ENCODE results near the gene UTP25.

GRCh38 chr1:209831615-209832014 is 3.8 kb downstream of the UTP25 start:
- TF ChIP-seq, protein P1, sequence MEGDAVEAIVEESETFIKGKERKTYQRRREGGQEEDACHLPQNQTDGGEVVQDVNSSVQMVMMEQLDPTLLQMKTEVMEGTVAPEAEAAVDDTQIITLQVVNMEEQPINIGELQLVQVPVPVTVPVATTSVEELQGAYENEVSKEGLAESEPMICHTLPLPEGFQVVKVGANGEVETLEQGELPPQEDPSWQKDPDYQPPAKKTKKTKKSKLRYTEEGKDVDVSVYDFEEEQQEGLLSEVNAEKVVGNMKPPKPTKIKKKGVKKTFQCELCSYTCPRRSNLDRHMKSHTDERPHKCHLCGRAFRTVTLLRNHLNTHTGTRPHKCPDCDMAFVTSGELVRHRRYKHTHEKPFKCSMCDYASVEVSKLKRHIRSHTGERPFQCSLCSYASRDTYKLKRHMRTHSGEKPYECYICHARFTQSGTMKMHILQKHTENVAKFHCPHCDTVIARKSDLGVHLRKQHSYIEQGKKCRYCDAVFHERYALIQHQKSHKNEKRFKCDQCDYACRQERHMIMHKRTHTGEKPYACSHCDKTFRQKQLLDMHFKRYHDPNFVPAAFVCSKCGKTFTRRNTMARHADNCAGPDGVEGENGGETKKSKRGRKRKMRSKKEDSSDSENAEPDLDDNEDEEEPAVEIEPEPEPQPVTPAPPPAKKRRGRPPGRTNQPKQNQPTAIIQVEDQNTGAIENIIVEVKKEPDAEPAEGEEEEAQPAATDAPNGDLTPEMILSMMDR (optimal IDR thresholded peaks at IDR 0.05 in 1 of 3, IDR thresholded peaks at IDR 0.05 in 1 of 3, conservative IDR thresholded peaks at IDR 0.05 in 1 of 3; ENCODE audit: extremely low read depth in 1 of 3, insufficient read depth in 2 of 3, low read length in 3 of 3), result no peak
- no peak for TF ChIP-seq EZH2 (IDR thresholded peaks at IDR 0.05; ENCODE audit: low read length)
